GM06990 (cell line): Measurements from ENCODE around the gene EME1.
"Not testable (repeated sequence)": the region's sequence is repeated elsewhere in the genome, so short reads cannot be mapped to it uniquely, and the experiment has no call there.

Experiments
- DNase-seq: peaks from one replicate; pipeline ENCODE4 v3.0.0-alpha.2; 2011; ENCODE audit not compliant: insufficient read length; ENCODE audit errors: extremely low read depth
- H3K27me3 ChIP-seq: replicated peaks from 2 replicates; pipeline ENCODE4 v1.6.0; 2011; ENCODE audit warnings: low read length; ENCODE audit not compliant: control insufficient read depth, insufficient read depth
- H3K36me3 ChIP-seq: 2 replicates; pipeline ENCODE4 v1.5.1; 2011; ENCODE audit warnings: low read length; ENCODE audit not compliant: control insufficient read depth, insufficient read depth
- H3K4me3 ChIP-seq: replicated peaks from 2 replicates; pipeline ENCODE4 v1.5.1; 2011; ENCODE audit warnings: low read depth, mild to moderate bottlenecking, control low read depth, low read length
- CTCF ChIP-seq: IDR thresholded peaks from 2 replicates; pipeline ENCODE4 v1.5.1; 2011; ENCODE audit warnings: low read length, control low read depth, mild to moderate bottlenecking, inconsistent platforms; ENCODE audit not compliant: insufficient read depth, poor library complexity, severe bottlenecking

EME1 gene

GRCh38 chr17:50330151-50330775 lies 42.8 kb upstream of the EME1 start:
- Histone ChIP-seq H3K27me3 (no peaks in the 10 kb centered on the region), H3K4me3 (no peak overlapping the region), H3K36me3 (no peaks in the 10 kb centered on the region)
- no peak for DNase-seq
- no peak for TF ChIP-seq CTCF

DNA sequence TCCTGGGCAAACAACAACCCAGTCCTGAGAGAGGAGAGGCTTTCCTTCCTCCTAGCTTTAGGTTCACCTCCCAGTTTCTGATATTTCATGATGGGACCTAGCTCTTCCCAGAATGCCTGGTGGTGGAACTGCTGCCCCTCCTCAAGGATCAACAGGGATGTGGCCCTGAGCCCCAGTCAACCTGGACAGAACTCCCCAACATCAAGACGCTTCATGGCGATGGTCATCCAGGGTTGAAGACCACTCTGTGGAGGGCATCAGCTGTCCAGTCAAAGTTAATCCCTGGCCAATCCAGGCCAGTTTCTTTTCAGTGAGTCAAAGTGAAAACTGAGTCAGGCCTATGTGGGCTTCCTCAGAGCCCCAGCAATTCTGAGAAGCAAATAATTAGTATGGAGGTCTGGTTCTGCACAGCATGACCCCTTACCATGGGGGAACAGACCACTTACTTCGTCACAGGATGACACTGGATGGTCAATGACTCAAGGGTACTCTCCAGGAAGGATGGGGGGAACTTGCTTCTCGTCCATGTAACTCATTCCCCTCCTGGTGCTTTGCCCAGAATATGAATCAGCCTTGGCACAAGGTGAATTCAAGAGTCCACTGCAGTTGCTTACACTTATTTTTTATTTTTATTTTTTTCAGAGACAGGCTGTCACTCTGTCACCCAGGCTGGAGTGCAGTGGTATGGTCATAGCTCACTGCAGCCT lies 41.8 kb upstream of the EME1 start:
- DNase-seq = no peak
- no peaks in the 10 kb centered on the region for H3K27me3 ChIP-seq
- H3K4me3 ChIP-seq = no peak overlapping the region
- H3K36me3 ChIP-seq = no peaks in the 10 kb centered on the region
- no peak for TF ChIP-seq CTCF

GRCh38 chr17:50332196-50332595 lies 40.8 kb upstream of the EME1 start:
- TF ChIP-seq CTCF = no peak
- no peaks in the 10 kb centered on the region for H3K27me3 ChIP-seq
- no peak for DNase-seq
- no peak overlapping the region for H3K4me3 ChIP-seq
- H3K36me3 ChIP-seq = no peaks in the 10 kb centered on the region

DNA sequence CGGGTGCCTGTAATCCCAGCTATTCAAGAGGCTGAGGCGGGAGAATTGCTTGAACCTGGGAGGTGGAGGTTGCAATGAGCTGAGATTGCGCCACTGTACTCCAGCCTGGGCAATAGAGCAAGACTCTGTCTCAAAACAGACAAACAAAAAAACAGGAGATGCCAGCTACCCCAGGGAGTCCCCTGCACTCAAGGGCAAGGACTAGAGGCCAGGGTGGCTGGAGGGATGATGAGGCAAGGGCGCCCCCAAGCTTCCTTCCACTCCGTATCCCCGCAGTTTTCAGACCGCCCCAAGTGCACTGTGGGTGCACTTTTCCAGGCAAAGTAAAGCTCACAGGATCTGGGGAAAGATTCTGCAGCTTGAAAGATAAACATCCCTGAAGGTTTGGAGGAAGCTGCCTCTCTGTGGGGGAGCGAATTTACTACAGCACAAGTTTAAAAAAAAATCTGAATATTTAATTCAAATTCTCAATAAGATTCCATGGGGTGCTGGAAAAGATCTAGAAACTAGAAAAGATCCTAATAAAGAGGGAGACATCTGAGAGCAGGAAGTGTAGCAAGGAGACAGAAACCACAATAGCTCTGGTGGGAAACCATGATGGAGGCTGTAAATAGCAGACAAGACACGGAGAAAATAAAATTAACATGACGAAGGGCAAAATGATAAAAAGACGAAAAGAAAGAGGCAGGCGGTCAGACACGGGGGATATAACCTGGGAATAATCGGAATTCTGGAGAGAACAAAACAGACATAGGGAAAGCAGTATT lies 39.6 kb upstream of the EME1 start:
- TF ChIP-seq CTCF = peak; percentile 28
- H3K4me3 ChIP-seq, DNase-seq, H3K36me3 ChIP-seq, H3K27me3 ChIP-seq: not testable (repeated sequence)

DNA sequence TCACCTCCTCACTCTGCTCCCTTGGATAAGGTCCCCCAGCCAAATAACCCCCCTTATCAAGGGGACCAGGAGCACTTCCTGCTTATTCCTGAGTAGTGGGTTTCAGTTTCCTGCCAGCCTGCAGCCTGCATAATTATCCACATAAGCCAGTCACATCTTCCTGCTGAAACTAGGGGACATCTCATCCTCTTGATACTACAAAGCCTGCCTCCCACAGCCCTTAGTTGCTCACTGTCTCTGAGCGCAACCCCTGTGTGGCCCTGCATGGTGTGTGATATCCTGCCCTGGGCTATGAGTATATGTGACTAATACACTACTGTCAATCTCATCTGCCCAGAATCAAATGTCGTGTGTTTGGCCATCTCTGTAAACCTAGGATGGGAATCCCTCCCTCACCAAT lies 35.1 kb upstream of the EME1 start:
- no peaks in the 10 kb centered on the region for H3K27me3 ChIP-seq
- H3K36me3 ChIP-seq = no peaks in the 10 kb centered on the region
- no peak for DNase-seq
- no peak overlapping the region for H3K4me3 ChIP-seq
- TF ChIP-seq CTCF = no peak
